Measurements from ENCODE around the gene CYREN. TPM values are rescaled to one million over a fixed set of nuclear protein-coding genes. Genes with fewer than 3 reads are reported as not detected.

Gene CYREN
- total and polyA plus RNA-seq, 2 of the 13 experiments (the other 11 are each of a cell fraction or from before 2014, with no cell fraction given): 20.7 to 60.7 TPM

- 0 out of 2 replicates have a peak, but pooled peaks have one; percentile 24 for TF ChIP-seq HNF1A (IDR thresholded peaks at IDR 0.05; ENCODE audit: low read depth)
- TF ChIP-seq HNF1A (CRISPR knock-in tag; IDR thresholded peaks at IDR 0.05; ENCODE audit: borderline replicate concordance): peak; percentile 75; the same call in 1 of the 2 replicates
- peak; percentile 69; the same call in 1 of the 2 replicates for TF ChIP-seq KLF12 (CRISPR knock-in tag; IDR thresholded peaks at IDR 0.05; ENCODE audit: borderline replicate concordance)
- no peak for TF ChIP-seq PAX8 (CRISPR knock-in tag; IDR thresholded peaks at IDR 0.05; ENCODE audit: borderline replicate concordance)
- no peak; the same call in 1 of the 2 replicates for TF ChIP-seq RXRA (CRISPR knock-in tag; IDR thresholded peaks at IDR 0.05)
- no peak for TF ChIP-seq ZFP62 (CRISPR knock-in tag; IDR thresholded peaks at IDR 0.05)
- TF ChIP-seq POGK (CRISPR knock-in tag; conservative IDR thresholded peaks at IDR 0.05): 0 out of 2 replicates have a peak, but pooled peaks have one; percentile 19
- TF ChIP-seq, protein P1, sequence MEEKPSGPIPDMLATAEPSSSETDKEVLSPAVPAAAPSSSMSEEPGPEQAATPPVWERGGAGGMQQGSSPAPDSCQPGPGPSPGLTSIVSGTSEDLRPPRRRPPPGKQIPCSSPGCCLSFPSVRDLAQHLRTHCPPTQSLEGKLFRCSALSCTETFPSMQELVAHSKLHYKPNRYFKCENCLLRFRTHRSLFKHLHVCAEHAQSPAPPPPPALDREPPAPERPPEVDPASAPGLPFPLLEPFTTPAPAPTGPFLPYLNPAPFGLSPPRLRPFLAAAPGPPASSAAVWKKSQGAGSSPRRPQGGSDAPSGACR (CRISPR knock-in tag; IDR thresholded peaks at IDR 0.05): no peak
- peak; percentile 76 for TF ChIP-seq ISL2 (CRISPR knock-in tag; IDR thresholded peaks at IDR 0.05)
- TF ChIP-seq, protein P2, sequence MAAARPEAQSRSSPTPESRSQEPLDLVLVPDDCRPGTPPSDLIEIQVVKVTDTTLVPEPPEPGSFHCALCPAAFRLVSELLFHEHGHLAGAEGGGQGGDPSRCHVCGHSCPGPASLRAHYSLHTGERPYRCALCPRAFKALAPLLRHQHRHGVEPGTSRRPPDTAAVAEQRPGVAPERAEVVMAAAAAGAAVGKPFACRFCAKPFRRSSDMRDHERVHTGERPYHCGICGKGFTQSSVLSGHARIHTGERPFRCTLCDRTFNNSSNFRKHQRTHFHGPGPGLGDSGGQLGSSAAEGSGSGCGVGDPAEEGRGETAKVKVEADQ (CRISPR knock-in tag; IDR thresholded peaks at IDR 0.05; ENCODE audit: borderline replicate concordance): no peak
- TF ChIP-seq NR3C1 (CRISPR knock-in tag; IDR thresholded peaks at IDR 0.05): no peak
- no peak; the same call in 1 of the 2 replicates for TF ChIP-seq AFF4 (CRISPR knock-in tag; IDR thresholded peaks at IDR 0.05)
- TF ChIP-seq ZNF781 (CRISPR knock-in tag; IDR thresholded peaks at IDR 0.05; ENCODE audit: borderline replicate concordance, not compliant biosample characterization): no peak
- TF ChIP-seq RAD21 (CRISPR knock-in tag; IDR thresholded peaks at IDR 0.05): no peak
- TF ChIP-seq NR2C2 (CRISPR knock-in tag; IDR thresholded peaks at IDR 0.05; ENCODE audit: borderline replicate concordance): peak; percentile 56
- TF ChIP-seq KLF16 (CRISPR knock-in tag; IDR thresholded peaks at IDR 0.05): peak in 1 of 2 experiments; percentile 73; a peak in 1 of 4 replicates
These were observed 22.4 kb downstream of the CYREN start, which contains the start of gene TMEM140 (continued) for GRCh38 chr7:135147899-135148721.
